NCI-H82 treated with DMSO at 0.1 percent for 48 hours (cell line): ENCODE results near the gene CCR8.
"Not testable (repeated sequence)": the region's sequence is repeated elsewhere in the genome, so short reads cannot be mapped to it uniquely, and the experiment has no call there.

Experiments used
- DNase-seq: peaks from one replicate; lab custom pipeline; 2025; ENCODE audit not compliant: unreplicated experiment; lab: John Stamatoyannopoulos, UW

Gene CCR8

DNA sequence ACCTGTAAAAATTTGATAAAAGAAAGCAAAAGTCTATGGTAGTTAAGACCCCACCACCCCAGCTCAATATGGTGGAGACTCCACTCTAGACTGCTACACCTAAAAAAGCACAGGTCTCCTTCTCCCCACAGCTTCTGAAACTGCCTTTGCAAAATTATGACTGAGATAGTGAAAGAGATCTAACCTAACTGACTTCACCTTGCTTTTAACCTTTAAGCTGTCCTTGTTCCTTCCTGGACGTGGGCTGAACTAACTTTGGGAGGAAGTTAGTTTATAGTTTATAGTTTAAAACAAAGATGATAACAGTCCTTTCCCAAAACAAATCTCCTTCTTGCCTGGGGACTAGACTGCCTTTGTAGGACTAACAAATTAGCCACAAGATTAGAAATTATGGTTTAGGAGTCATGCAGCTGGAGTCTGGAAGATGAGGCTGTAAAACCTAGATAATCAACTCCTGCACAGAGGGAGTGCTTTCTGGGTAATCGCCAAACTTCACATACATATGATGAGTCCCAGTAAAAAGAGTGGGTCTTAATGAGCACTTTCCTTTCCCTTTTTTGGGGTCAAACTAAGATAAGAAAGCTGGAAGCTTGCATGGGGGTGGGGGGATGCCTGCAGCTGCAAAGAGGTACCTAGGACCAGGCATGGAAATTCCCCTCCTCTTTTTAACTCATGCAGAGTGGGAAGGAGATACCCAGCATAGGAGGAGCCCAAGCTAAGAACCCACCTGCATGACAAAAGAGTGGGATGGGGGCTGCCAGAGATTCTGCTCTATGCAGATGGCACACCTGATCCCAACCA lies 17.5 kb downstream of the CCR8 start:
- DNase-seq: no peak

DNA sequence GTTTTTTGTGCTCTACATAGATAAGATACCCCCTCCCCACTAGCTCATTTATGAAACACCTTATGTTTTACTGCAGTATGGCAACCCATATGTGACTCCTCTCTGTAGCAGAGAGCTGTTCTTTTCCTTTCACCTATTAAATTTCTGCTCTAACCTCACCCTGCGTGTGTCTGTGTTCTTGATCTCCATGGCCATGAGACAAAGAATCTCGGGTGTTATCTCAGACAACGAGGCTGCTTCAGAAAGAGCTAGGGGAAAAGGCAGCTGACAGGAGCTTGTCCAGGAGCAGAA lies 18.0 kb downstream of the CCR8 start:
- no peak for DNase-seq

DNA sequence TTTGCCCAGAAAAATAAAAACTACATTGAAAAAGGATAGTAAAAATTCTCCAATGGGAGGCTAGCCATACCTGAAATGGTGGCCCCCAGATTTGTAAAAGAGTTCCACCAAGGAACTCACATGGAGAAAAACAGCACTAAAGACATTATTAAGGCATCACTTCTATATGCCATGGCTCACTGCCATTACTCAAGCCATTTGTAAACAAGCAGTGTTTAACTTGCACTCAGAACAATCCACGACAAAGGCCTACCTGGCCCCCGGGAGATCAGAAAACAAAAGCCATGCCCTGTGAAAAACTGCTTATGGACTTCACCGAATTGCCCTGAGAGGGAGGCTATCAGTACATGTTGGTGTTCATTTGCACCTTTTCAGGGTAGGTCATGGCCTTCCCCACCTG lies 19.6 kb downstream of the CCR8 start:
- no peak for DNase-seq

DNA sequence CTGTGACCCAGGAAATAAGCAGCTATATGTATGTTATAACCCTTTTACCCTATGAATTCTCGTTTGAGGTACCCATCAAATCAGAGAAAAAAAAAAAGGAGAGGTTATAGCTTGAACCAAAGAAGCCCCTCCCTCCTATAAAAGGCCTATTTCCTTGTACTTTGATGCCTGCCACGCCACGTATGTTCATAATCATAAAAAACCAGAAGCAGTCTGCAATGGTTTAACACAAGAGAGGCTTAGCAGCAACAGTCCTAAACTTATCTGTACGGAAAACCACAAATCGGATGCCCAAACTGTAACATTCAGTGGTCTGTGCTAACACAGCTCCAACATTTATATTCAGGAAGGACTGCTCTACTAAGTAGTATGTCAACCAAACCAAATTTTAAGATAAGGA lies 21.2 kb downstream of the CCR8 start:
- no peak for DNase-seq

DNA sequence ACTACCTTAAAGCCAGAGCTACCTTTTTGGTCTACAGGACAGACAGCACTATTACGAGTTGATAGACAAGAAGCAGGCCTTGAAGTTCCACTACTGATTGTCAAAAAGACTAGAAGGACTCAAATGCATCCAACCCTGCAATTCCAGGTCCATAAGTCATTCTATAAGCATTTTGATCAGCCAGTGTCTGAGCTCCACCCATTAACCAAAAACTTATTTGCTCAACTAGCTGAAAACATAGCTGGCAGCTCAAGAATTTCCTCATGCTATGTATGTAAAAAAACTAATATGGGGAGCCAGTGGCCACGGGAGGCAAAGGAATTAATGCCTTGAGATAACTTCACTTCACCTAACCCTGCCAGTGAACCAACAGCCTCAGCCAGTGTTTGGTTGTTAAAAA lies 21.6 kb downstream of the CCR8 start:
- DNase-seq: not testable (repeated sequence)

DNA sequence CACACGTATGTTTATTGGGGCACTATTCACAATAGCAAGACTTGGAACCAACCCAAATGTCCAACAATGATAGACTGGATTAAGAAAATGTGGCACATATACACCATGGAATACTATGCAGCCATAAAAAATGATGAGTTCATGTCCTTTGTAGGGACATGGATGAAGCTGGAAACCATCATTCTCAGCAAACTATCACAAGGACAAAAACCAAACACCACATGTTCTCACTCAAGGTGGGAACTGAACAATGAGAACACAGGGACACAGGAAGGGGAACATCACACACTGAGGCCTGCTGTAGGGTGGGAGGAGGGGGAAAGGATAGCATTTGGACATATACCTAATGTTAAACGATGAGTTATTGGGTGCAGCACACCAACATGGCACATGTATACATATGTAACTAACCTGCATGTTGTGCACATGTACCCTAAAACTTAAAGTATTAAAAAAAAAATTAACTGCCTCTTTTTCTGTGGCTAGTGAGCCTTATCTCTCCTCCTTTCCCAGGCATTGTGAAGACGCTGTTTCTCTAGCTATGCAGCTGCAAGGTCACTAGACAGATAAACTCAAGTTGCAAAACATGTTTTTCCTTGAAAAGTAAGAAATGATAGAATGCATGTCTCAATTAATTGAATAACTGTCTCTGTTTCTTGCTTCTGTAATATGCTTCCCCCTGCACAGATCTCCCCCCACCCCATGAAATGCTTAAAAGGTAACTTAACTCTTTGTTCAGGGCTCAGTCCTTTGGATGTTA lies 23.8 kb downstream of the CCR8 start:
- not testable (repeated sequence) for DNase-seq

DNA sequence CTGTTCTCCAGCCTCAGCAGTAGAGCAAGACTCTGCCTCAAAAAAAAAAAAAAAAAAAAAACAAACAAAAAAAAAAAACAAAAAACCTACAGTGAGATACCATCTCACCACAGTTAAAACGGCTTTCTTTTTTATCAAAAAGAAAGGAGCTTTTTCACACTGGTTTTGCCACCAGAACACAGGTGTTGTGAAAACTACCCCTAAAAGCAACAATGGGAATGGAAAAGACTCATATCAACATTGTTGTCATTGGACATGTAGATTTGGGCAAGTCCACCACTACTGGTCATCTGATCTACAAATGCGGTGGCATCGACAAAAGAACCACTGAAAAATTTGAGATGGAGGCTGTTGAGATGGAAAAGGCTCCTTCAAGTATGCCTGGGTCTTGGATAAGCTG lies 28.8 kb downstream of the CCR8 start:
- no peak for DNase-seq

DNA sequence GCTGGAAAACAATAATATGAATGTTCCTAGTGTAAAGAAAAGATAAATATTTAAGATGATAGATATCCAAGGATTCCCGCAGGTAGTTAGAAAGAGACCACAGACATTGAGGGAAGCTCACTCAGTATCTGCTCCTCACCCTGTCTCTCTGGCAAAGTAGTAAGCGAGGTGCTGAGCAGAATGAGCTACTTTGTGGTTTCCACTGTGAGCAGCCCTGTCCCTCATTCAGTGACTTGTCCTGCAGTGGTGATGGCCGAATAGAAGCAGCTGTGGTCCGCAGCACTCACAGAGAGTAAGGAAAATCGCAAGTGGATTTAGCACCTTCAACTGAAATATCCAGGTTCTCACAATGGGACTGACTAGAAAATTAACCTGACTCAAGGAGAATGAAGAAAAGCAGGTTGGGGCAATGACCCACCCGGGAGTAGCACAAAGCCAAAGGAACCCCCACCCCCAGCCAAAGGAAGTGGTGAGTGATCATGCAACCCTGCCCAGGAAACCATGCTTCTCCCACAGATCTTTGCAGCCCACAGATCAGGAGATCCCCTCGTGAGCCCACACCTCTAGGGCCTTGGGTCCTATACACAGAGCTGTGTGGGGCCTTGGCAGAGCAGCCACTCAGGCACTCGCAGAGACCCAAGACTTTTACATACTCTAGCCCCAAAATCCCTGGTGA lies 31.9 kb downstream of the CCR8 start:
- no peak for DNase-seq

DNA sequence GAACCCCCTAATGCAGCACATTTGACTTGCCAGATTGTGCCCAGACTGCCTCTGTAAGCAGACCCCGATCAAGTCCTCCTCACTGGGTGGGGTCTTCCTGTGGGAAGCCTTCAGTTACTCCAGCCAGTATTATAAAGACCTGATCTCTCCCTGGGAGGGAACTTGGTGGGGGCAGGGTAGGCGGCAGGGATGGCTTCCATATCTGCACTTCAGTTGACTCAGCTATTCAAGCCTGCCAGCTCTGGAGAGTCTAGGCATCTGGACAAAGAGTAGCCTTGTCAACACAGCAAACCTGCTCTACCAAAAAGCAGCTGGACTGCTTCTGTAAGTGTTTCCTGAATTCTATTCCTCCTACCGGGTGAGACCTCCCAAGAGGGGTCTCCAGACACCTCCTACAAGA lies 32.7 kb downstream of the CCR8 start:
- DNase-seq: no peak

DNA sequence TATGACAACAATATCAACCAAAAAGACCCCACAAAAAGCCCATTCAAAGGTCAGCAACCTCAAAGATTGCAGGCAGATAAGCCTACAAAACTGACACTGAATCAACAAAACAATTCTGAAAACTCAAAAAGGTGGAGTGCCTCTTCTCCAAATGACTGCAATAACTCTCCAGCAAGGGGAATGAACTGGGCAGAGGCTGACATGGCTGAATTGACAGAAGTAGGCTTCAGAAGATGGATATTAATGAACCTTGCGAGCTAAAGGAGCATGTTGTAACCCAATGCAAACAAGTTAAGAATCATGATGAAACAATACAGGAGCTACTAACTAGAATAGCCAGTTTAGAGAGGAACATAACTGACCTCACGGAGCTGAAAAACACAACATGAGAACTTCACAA lies 33.3 kb downstream of the CCR8 start:
- DNase-seq: no peak

DNA sequence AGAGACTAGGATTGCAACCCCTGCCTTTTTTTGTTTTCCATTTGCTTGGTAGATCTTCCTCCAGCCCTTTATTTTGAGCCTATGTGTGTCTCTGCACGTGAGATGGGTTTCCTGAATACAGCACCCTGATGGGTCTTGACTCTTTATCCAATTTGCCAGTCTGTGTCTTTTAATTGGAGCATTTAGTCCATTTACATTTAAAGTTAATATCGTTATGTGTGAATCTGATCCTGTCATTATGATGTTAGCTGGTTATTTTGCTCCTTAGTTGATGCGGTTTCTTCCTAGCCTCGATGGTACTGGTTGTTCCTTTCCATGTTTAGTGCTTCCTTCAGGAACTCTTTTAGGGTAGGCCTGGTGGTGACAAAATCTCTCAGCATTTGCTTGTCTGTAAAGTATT lies 40.9 kb downstream of the CCR8 start:
- not testable (repeated sequence) for DNase-seq

DNA sequence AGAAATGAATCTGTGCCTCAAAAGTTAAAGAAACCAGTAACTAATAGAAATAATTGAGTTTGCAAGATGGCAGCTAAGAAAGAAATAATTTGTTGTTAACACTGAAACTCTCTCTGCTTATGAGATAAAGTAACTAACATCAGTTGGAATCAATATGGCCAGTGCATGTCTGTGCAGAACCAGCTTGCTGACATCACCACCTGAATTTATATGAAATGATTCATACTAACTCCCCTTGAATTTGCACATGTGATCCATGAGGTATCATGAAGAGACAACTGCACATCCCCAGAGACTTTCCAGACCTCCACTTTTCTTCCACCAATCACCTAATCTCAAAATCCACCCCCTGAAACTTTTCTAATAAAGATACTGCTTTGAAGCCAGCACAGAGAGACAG lies 43.3 kb downstream of the CCR8 start:
- no peak for DNase-seq

DNA sequence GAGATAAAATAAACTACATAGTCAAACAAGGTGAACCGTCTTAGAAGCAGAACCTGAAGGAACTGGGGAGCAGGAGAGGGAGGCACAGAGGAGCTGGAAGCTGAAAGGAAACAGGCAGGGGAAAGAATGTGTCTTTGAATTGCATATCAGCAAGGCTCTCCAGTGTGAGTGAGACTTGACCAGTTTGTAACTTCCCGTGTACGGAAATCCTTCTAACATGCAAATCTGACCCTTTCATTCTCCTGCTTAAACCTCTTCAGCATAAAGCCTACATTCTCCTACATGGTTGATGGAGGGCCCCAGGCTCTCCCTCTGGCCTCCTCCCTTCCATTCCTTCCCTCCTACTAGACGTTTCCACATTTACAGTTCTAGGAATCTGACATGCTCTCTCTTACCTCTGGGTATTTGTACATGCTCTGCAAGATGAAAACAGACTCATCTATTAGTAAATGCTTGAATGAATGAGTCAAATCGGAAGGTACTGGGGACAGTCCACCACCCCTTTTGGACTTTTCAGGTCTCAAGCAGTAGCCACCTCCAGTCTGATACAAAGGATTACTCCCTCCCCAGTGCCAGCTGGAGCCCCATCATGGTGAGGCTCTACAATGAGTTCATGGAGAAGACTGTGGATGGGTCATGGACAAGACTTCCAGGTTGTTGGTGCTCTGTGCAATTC lies 47.6 kb downstream of the CCR8 start:
- no peak for DNase-seq

DNA sequence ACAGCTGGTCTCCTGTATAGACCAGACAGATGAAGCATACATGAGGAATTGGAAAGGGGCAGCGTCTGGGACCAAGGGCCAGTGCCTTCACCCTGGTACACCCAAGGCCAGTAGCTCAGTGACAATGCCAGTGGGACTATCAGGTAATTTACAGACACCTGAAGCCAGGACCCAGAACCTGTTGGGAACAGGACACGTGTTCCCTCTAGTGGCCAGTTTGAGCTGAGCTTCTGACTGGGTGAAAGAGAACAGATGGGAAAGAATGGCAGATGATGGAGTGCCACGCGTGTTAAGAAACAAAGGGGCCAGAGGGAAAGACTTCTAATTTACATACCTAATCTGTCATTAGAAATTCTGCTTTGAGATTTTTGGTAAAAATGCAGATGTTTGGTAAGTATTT lies 48.6 kb downstream of the CCR8 start:
- DNase-seq: no peak

DNA sequence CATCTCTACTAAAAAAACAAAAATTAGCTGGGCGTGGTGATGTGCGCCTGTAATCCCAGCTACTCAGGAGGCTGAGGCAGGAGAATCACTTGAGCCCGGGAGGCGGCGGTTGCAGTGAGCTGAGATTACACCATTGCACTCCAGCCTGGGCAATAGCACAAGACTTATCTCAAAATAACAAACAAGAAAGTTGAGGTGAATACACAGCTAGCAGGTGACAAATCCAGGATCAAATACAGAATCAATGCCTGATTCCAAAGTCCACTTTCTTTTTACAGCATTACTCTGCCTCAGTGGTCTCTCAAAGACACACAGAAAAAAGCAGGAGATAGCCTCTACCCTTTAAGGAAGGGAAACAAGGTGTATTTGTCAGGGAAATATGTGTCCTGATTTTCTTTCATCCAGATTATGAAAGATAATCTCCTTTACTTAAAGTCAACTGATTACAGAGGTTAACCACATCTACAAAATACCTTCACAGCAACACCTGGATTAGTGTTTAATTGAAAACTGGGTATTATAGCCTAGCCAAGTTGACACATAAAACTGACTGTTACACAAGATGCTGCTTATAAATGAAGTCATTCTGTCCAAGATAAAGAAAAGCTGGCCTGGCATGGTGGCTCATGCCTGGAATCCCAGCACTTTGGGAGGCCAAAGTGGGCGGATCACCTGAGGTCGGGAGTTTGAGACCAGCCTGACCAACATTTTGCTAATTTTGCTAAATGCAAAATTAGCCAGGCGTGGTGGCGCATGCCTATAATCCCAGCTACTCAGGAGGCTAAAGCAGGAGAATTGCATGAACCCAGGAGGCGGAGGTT lies 49.7 kb downstream of the CCR8 start:
- no peak for DNase-seq

DNA sequence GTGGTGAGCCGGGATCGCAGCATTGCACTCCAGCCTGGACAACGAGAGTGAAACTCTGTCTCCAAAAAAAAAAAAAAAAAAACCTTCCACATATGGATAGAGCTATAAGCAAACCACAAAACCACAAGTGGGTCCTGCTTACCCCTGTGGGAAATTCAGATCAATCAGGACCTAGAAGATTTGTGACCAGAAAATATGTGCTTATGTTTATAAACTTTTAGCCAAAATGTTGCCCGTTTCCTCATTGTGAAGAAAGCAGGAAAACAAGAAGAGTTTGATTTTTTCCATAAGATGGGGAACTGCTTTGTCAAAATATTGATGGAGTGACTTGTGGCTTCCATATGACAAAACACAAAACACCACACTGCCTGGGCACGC lies 50.3 kb downstream of the CCR8 start:
- DNase-seq: no peak

DNA sequence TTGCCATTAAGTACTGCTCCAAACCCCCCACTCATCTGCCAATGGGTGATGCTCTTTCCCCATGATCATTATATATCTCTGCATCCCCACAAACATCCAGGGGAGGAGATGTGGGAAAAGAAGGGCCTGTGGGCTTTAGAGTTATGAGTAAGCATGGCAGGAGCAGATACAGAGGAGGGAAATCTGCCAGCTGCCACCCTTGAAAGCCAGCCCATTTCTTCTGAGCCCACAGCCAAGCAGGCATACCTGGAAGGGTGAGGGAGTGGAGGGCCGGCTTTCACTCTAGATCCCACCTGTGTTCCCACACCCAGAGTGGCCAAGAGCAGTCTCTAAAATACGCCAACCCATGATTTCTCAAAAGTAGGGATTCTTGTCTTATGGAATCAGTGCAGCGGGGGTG lies 51.9 kb downstream of the CCR8 start:
- no peak for DNase-seq
